ENCODE results near the gene CEACAM21. TPM values are rescaled to one million over a fixed set of nuclear protein-coding genes. Genes with fewer than 3 reads are reported as not detected.

CEACAM21 gene
- total RNA-seq (10 to 100 TPM; 30.7 to 34.9 TPM), total RNA-seq (2.5 to 33.3 (median 13.7) reads per million in 172 experiments)
- 66.7 TPM for polyA plus RNA-seq (2013, experiment 1 of 2)
- polyA plus RNA-seq (2013, experiment 2 of 2) = 55.8 TPM

DNA sequence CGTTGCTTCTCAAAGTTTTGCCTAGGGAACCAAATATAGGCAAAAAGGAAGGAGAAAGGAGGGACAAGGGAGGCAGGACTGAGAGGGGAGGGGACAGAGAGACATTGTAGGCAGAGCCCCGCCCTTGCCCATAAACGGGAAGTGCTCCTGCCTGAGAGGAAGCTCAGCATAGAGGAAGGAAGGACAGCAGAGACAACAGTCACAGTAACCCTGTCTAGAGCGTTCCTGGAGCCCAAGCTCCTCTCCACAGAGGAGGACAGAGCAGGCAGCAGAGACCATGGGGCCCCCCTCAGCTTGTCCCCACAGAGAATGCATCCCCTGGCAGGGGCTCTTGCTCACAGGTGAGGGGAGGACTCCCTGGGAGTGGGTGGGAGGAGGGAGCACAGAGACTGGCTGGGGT is at the start of gene CEACAM21:
Gene CEACAM21, plus strand, starts transcription at position 169 of the 400 bp plus-strand sequence. Its CDS starts 109 bp downstream, at position 278.
- Histone ChIP-seq H3K9me3 (ENCODE audit: control insufficient read depth in 1 of 2, insufficient read depth in 1 of 2, low read length in 2 of 2) (peaks cover 0 to 5% of the 10 kb centered on the region in 2 experiments), H3K27me3 (ENCODE audit: control insufficient read depth in 1 of 2, insufficient read depth in 2 of 2, low read length in 2 of 2) (no peaks in the 10 kb centered on the region), H3K4me3 (ENCODE audit: low read length) (peak within 1 kb of the TSS; percentile 26), H3K27ac (ENCODE audit: low read depth in 1 of 2, low read length in 2 of 2) (peak within 1 kb of the TSS in 1 of 2 donors; percentile 51), H3K36me3 (ENCODE audit: insufficient read depth, low read length) (peaks cover 55% of the 10 kb centered on the region), H3K4me1 (ENCODE audit: insufficient read depth, low read length) (peaks cover 23% of the 10 kb centered on the region)
- peaks cover 60% of the 10 kb centered on the region for H3K36me3 Mint-ChIP-seq (ENCODE audit: low read depth)
- no peaks in the 10 kb centered on the region for H3K9me3 Mint-ChIP-seq
- POLR2A ChIA-PET = interaction anchor here (0.5 to 2.0 kb wide), 13 partner anchors 10 to 312 kb away, joined by 3 to 8 read pairs (median 4); partner anchors contain the start of genes B9D2 and HNRNPUL1
- no peaks in the 10 kb centered on the region for H3K27me3 Mint-ChIP-seq
- intact Hi-C loops (cut with DNase I, micrococcal nuclease) = loop anchor here in 1 of 2 experiments (10.0 kb wide), 1 partner anchor 371 kb away; no protein-coding TSS in a partner anchor
- peak within 1 kb of the TSS; percentile 59 for H3K4me3 Mint-ChIP-seq
- ATAC-seq (ENCODE audit: poor library complexity) = peak; percentile 99
- no peak for TF ChIP-seq CTCF (IDR thresholded peaks at IDR 0.05)
- CTCF ChIA-PET = interaction anchor here (1.1 kb wide), 1 partner anchor 13 kb away, joined by 3 read pairs; no protein-coding TSS in a partner anchor
- peaks cover 29% of the 10 kb centered on the region for H3K4me1 Mint-ChIP-seq (ENCODE audit: low read depth)
- peak within 1 kb of the TSS; percentile 73 for H3K27ac Mint-ChIP-seq
- peak in 11 of 14 experiments; percentile 28 to 75 (median 53) for DNase-seq

DNA sequence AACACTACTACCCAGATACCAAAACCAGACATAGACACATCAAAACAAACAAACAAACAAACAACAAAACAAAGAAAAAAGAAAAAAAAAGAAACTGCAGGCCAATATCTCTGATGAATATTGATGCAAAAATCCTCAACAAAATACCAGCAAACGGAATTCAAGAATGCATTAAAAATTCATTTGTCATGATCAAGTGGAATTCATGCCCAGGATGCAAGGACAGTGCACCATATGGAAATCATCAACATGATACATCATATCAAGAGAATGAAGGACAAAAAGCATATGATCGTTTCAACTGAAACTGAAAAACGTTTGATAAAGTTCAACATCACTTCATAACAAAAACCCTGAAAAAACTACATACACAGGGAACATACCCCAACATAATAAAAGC is 48.9 kb upstream of the CEACAM21 start:
- Mint-ChIP-seq H3K4me1 (ENCODE audit: low read depth) (peaks cover 30% of the 10 kb centered on the region), H3K36me3 (ENCODE audit: low read depth) (no peaks in the 10 kb centered on the region), H3K27ac (no peak overlapping the region), H3K27me3 (peaks cover 33% of the 10 kb centered on the region), H3K9me3 (no peaks in the 10 kb centered on the region), H3K4me3 (no peak overlapping the region)
- Histone ChIP-seq H3K36me3 (ENCODE audit: insufficient read depth, low read length) (no peaks in the 10 kb centered on the region), H3K9me3 (ENCODE audit: control insufficient read depth in 1 of 2, insufficient read depth in 1 of 2, low read length in 2 of 2) (peaks cover 0 to 5% of the 10 kb centered on the region in 2 experiments), H3K27ac (ENCODE audit: low read depth in 1 of 2, low read length in 2 of 2) (no peak overlapping the region), H3K27me3 (ENCODE audit: control insufficient read depth in 1 of 2, insufficient read depth in 2 of 2, low read length in 2 of 2) (no peaks in the 10 kb centered on the region), H3K4me3 (ENCODE audit: low read length) (no peak overlapping the region), H3K4me1 (ENCODE audit: insufficient read depth, low read length) (peaks cover 27% of the 10 kb centered on the region)
- TF ChIP-seq CTCF (IDR thresholded peaks at IDR 0.05) = no peak
- intact Hi-C loops (cut with DNase I, micrococcal nuclease) = no loop called here
- CTCF ChIA-PET = no interaction called here
- POLR2A ChIA-PET = no interaction called here
- DNase-seq (no peak), ATAC-seq (ENCODE audit: poor library complexity) (no peak)

GRCh38 chr19:41528106-41528505 is 47.9 kb upstream of the CEACAM21 start:
- Histone ChIP-seq H3K4me3 (ENCODE audit: low read length) (no peak overlapping the region), H3K27me3 (ENCODE audit: control insufficient read depth in 1 of 2, insufficient read depth in 2 of 2, low read length in 2 of 2) (no peaks in the 10 kb centered on the region), H3K36me3 (ENCODE audit: insufficient read depth, low read length) (no peaks in the 10 kb centered on the region), H3K27ac (ENCODE audit: low read depth in 1 of 2, low read length in 2 of 2) (no peak overlapping the region), H3K9me3 (ENCODE audit: control insufficient read depth in 1 of 2, insufficient read depth in 1 of 2, low read length in 2 of 2) (peaks cover 0 to 5% of the 10 kb centered on the region in 2 experiments), H3K4me1 (ENCODE audit: insufficient read depth, low read length) (peaks cover 28% of the 10 kb centered on the region)
- Mint-ChIP-seq H3K4me3 (no peak overlapping the region), H3K27me3 (peaks cover 24% of the 10 kb centered on the region), H3K36me3 (ENCODE audit: low read depth) (no peaks in the 10 kb centered on the region), H3K4me1 (ENCODE audit: low read depth) (peaks cover 25% of the 10 kb centered on the region), H3K27ac (no peak overlapping the region), H3K9me3 (no peaks in the 10 kb centered on the region)
- DNase-seq = no peak
- POLR2A ChIA-PET = interaction anchor here (1.4 kb wide), 1 partner anchor 18 kb away, joined by 3 read pairs; no protein-coding TSS in a partner anchor
- CTCF ChIA-PET = no interaction called here
- intact Hi-C loops (cut with DNase I, micrococcal nuclease) = no loop called here
- TF ChIP-seq CTCF (IDR thresholded peaks at IDR 0.05) = no peak
- no peak for ATAC-seq (ENCODE audit: poor library complexity)

Measured in CD4-positive, alpha-beta T cell (primary cell).